HEK293 (cell line): Measurements from ENCODE around the gene HDDC3.

Source experiments
- ZBTB1 ChIP-seq: fragments of 450-650 bp; formaldehyde crosslinking; IDR thresholded peaks from 2 replicates; pipeline ENCODE4 v1.5.1; 2016; ENCODE audit warnings: missing biosample characterization, missing genetic modification characterization
- ZNF157 ChIP-seq: fragments of 450-650 bp; formaldehyde crosslinking; IDR thresholded peaks from 2 replicates; pipeline ENCODE4 v1.5.1; 2016; ENCODE audit warnings: missing biosample characterization, missing genetic modification characterization
- ZNF302 ChIP-seq: fragments of 450-650 bp; formaldehyde crosslinking; IDR thresholded peaks from 2 replicates; pipeline ENCODE4 v1.5.1; 2016; ENCODE audit warnings: missing biosample characterization, missing genetic modification characterization, low read depth
- ZNF629 ChIP-seq: fragments of 450-650 bp; formaldehyde crosslinking; IDR thresholded peaks from 2 replicates; pipeline ENCODE4 v1.5.1; 2017; ENCODE audit warnings: missing biosample characterization, missing genetic modification characterization
- ZNF791 ChIP-seq: fragments of 450-650 bp; formaldehyde crosslinking; IDR thresholded peaks from 2 replicates; pipeline ENCODE4 v1.5.1; 2016; ENCODE audit warnings: missing biosample characterization, missing genetic modification characterization
- TF ChIP-seq, protein P1 (sequence below): fragments of 450-650 bp; formaldehyde crosslinking; IDR thresholded peaks from 2 replicates; pipeline ENCODE4 v1.5.1; 2016; ENCODE audit warnings: missing biosample characterization, missing genetic modification characterization
- TF ChIP-seq, protein P2 (sequence below): fragments of 450-650 bp; formaldehyde crosslinking; IDR thresholded peaks from 2 replicates; pipeline ENCODE4 v1.5.1; 2016; ENCODE audit warnings: missing biosample characterization, missing genetic modification characterization

DNA sequence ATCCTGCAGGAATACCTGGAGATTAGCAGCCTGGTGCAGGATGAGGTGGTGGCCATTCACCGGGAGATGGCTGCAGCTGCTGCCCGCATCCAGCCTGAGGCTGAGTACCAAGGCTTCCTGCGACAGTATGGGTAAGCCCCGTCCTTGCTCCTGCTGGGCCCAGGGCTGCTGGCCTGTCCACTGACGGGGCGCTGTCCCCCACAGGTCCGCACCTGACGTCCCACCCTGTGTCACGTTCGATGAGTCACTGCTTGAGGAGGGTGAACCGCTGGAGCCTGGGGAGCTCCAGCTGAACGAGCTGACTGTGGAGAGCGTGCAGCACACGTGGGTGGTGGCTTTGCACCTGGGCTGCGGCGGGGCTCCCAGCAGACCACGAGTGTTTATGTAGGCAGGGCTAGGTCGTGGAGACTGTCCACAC, 43.0 kb downstream of the HDDC3 start:
- TF ChIP-seq ZNF302 (tag by site-specific recombination) (no peak), ZNF791 (no peak), ZBTB1 (tag by site-specific recombination) (no peak), ZNF629 (tag by site-specific recombination) (no peak), ZNF157 (tag by site-specific recombination) (no peak)
- TF ChIP-seq, protein P1, sequence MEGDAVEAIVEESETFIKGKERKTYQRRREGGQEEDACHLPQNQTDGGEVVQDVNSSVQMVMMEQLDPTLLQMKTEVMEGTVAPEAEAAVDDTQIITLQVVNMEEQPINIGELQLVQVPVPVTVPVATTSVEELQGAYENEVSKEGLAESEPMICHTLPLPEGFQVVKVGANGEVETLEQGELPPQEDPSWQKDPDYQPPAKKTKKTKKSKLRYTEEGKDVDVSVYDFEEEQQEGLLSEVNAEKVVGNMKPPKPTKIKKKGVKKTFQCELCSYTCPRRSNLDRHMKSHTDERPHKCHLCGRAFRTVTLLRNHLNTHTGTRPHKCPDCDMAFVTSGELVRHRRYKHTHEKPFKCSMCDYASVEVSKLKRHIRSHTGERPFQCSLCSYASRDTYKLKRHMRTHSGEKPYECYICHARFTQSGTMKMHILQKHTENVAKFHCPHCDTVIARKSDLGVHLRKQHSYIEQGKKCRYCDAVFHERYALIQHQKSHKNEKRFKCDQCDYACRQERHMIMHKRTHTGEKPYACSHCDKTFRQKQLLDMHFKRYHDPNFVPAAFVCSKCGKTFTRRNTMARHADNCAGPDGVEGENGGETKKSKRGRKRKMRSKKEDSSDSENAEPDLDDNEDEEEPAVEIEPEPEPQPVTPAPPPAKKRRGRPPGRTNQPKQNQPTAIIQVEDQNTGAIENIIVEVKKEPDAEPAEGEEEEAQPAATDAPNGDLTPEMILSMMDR (tag by site-specific recombination), result no peak
- TF ChIP-seq, protein P2, sequence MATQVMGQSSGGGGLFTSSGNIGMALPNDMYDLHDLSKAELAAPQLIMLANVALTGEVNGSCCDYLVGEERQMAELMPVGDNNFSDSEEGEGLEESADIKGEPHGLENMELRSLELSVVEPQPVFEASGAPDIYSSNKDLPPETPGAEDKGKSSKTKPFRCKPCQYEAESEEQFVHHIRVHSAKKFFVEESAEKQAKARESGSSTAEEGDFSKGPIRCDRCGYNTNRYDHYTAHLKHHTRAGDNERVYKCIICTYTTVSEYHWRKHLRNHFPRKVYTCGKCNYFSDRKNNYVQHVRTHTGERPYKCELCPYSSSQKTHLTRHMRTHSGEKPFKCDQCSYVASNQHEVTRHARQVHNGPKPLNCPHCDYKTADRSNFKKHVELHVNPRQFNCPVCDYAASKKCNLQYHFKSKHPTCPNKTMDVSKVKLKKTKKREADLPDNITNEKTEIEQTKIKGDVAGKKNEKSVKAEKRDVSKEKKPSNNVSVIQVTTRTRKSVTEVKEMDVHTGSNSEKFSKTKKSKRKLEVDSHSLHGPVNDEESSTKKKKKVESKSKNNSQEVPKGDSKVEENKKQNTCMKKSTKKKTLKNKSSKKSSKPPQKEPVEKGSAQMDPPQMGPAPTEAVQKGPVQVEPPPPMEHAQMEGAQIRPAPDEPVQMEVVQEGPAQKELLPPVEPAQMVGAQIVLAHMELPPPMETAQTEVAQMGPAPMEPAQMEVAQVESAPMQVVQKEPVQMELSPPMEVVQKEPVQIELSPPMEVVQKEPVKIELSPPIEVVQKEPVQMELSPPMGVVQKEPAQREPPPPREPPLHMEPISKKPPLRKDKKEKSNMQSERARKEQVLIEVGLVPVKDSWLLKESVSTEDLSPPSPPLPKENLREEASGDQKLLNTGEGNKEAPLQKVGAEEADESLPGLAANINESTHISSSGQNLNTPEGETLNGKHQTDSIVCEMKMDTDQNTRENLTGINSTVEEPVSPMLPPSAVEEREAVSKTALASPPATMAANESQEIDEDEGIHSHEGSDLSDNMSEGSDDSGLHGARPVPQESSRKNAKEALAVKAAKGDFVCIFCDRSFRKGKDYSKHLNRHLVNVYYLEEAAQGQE (tag by site-specific recombination), result no peak
